T-helper 17 cell (primary cell): Measurements from ENCODE around the gene FBXL2. TPM values are rescaled to one million over a fixed set of nuclear protein-coding genes. Genes with fewer than 3 reads are reported as not detected.

Source experiments
- ATAC-seq: fragments of 150-1000 bp; cut with Tn5 transposase; 2 replicates; pipeline ENCODE4 v1.10.0; 2021; ENCODE audit warnings: mild to moderate bottlenecking, moderate library complexity
- DNase-seq, 3 donors: peaks; one replicate each; pipeline versions ENCODE4 v3.0.0 to v3.0.0-alpha.2; 2020 to 2021
- H3K9me3 ChIP-seq: one replicate; pipeline ENCODE4 v1.7.0; 2013; ENCODE audit warnings: low read length, mild to moderate bottlenecking; ENCODE audit not compliant: control insufficient read depth, poor library complexity, severe bottlenecking
- H3K27ac Mint-ChIP-seq: one replicate; pipeline ENCODE4 v1.8.0; 2022; ENCODE audit warnings: mild to moderate bottlenecking, moderate library complexity, mixed read lengths
- H3K27me3 Mint-ChIP-seq: one replicate; pipeline ENCODE4 v1.8.0; 2022; ENCODE audit warnings: mixed read lengths
- H3K36me3 Mint-ChIP-seq: one replicate; pipeline ENCODE4 v1.8.0; 2022; ENCODE audit warnings: low read depth, mixed read lengths
- H3K4me1 Mint-ChIP-seq: one replicate; pipeline ENCODE4 v1.8.0; 2022; ENCODE audit warnings: mild to moderate bottlenecking, mixed read lengths
- H3K4me3 Mint-ChIP-seq: one replicate; pipeline ENCODE4 v1.8.0; 2022; ENCODE audit warnings: mild to moderate bottlenecking, moderate library complexity, mixed read lengths
- total RNA-seq, 4 donors: library from RNA in 2 of 4; stranded (reverse) in 2 of 4; gene quantifications; one replicate each; pipeline ENCODE4 v1.2.3 and lab custom pipeline; 2022 to 2026

FBXL2 gene
- not detected for total RNA-seq
- total RNA-seq (lab: John Stamatoyannopoulos, UW): 0 to 0.12 reads per million in 2 donors

GRCh38 chr3:33277193-33277882 lies at the start of gene FBXL2:
Gene FBXL2 (plus strand): TSS chr3:33277442. CDS start chr3:33277513, 71 bp downstream.
- Mint-ChIP-seq H3K36me3 (no peaks in the 10 kb centered on the region), H3K27ac (peak within 1 kb of the TSS; percentile 43), H3K4me3 (peak within 1 kb of the TSS; percentile 33), H3K27me3 (peaks cover 56% of the 10 kb centered on the region), H3K4me1 (peaks cover 3% of the 10 kb centered on the region)
- no peaks in the 10 kb centered on the region for H3K9me3 ChIP-seq
- ATAC-seq (peak; percentile 36), DNase-seq (no peak)

DNA sequence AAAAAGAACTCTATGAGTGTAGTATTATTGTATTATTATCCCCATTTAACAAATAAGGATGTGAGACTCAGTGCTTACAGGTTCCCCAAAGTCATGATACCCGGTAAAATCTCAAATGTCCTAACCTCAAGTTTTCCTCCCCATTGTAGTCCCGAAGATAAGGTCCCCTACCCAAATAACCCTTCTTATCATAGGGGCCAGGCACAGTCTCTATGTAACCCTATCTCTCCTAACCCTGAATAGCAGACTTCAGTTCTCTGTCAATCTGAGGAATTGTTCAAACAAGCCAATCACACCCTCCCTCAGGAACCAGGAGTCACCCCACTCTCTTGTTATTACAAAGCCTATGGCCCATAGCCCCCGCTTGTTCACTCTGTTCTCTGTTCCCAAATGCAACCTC lies 48.2 kb upstream of the FBXL2 start:
- H3K4me3 Mint-ChIP-seq: no peak overlapping the region
- H3K27me3 Mint-ChIP-seq: peaks cover 46% of the 10 kb centered on the region
- no peaks in the 10 kb centered on the region for H3K4me1 Mint-ChIP-seq
- no peak for DNase-seq
- peaks cover 2% of the 10 kb centered on the region for H3K36me3 Mint-ChIP-seq
- no peaks in the 10 kb centered on the region for H3K9me3 ChIP-seq
- ATAC-seq: no peak
- no peak overlapping the region for H3K27ac Mint-ChIP-seq

- H3K9me3 ChIP-seq: no peaks in the 10 kb centered on the region
- H3K4me1 Mint-ChIP-seq: no peaks in the 10 kb centered on the region
- ATAC-seq (no peak), DNase-seq (no peak)
- H3K36me3 Mint-ChIP-seq: peaks cover 3% of the 10 kb centered on the region
- H3K27me3 Mint-ChIP-seq: peaks cover 47% of the 10 kb centered on the region
- no peak overlapping the region for H3K4me3 Mint-ChIP-seq
- H3K27ac Mint-ChIP-seq: no peak overlapping the region
Observed at GRCh38 chr3:33229947-33230346, 47.3 kb upstream of the FBXL2 start.

- DNase-seq (no peak), ATAC-seq (no peak)
- no peaks in the 10 kb centered on the region for H3K4me1 Mint-ChIP-seq
- H3K9me3 ChIP-seq: no peaks in the 10 kb centered on the region
- peaks cover 3% of the 10 kb centered on the region for H3K36me3 Mint-ChIP-seq
- H3K27ac Mint-ChIP-seq: no peak overlapping the region
- H3K27me3 Mint-ChIP-seq: peaks cover 57% of the 10 kb centered on the region
- H3K4me3 Mint-ChIP-seq: no peak overlapping the region
Observed at GRCh38 chr3:33231756-33232465, 45.3 kb upstream of the FBXL2 start.

- peaks cover 4% of the 10 kb centered on the region for H3K9me3 ChIP-seq
- ATAC-seq (no peak), DNase-seq (no peak)
- Mint-ChIP-seq H3K36me3 (peaks cover 3% of the 10 kb centered on the region), H3K27me3 (peaks cover 48% of the 10 kb centered on the region), H3K4me1 (no peaks in the 10 kb centered on the region), H3K27ac (no peak overlapping the region), H3K4me3 (no peak overlapping the region)
Observed at GRCh38 chr3:33233884-33234283, 43.4 kb upstream of the FBXL2 start.

GRCh38 chr3:33236005-33236404 lies 41.2 kb upstream of the FBXL2 start:
- DNase-seq (no peak), ATAC-seq (no peak)
- peaks cover 4% of the 10 kb centered on the region for H3K9me3 ChIP-seq
- Mint-ChIP-seq H3K27me3 (peaks cover 38% of the 10 kb centered on the region), H3K36me3 (peaks cover 3% of the 10 kb centered on the region), H3K27ac (no peak overlapping the region), H3K4me3 (no peak overlapping the region), H3K4me1 (no peaks in the 10 kb centered on the region)

DNA sequence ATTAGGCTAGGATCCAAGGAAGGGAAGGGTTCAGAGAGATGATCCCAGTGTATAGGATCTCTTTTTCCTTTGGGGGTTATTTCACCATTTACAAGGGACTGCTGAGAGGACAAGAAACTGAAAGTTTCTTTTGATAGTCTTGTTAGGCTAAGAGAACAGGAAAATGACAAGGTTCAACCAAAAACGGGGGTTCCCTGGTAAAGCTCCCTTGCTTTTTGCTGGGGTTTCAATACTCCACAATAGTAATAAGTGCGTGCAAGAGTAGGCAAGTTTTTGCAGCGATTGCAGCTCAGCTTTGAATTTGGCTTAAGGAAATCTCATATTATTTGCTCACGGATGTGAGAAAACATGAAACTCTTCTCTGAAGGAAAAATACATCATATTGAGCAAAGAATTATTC lies 39.8 kb upstream of the FBXL2 start:
- Mint-ChIP-seq H3K4me1 (no peaks in the 10 kb centered on the region), H3K27ac (no peak overlapping the region), H3K4me3 (no peak overlapping the region), H3K36me3 (peaks cover 3% of the 10 kb centered on the region), H3K27me3 (peaks cover 36% of the 10 kb centered on the region)
- peaks cover 4% of the 10 kb centered on the region for H3K9me3 ChIP-seq
- ATAC-seq: no peak
- no peak for DNase-seq

- Mint-ChIP-seq H3K4me1 (no peaks in the 10 kb centered on the region), H3K36me3 (peaks cover 2% of the 10 kb centered on the region), H3K4me3 (no peak overlapping the region), H3K27me3 (peaks cover 38% of the 10 kb centered on the region), H3K27ac (no peak overlapping the region)
- ATAC-seq: no peak
- no peak for DNase-seq
- H3K9me3 ChIP-seq: peaks cover 4% of the 10 kb centered on the region
Observed at GRCh38 chr3:33238923-33239322, 38.3 kb upstream of the FBXL2 start.

GRCh38 chr3:33240261-33240660 lies 37.0 kb upstream of the FBXL2 start:
- no peak overlapping the region for H3K27ac Mint-ChIP-seq
- H3K4me1 Mint-ChIP-seq: no peaks in the 10 kb centered on the region
- peaks cover 44% of the 10 kb centered on the region for H3K27me3 Mint-ChIP-seq
- no peak for DNase-seq
- no peak overlapping the region for H3K4me3 Mint-ChIP-seq
- H3K9me3 ChIP-seq: peaks cover 4% of the 10 kb centered on the region
- no peaks in the 10 kb centered on the region for H3K36me3 Mint-ChIP-seq
- no peak for ATAC-seq

GRCh38 chr3:33246786-33247185 lies 30.5 kb upstream of the FBXL2 start:
- Mint-ChIP-seq H3K4me3 (no peak overlapping the region), H3K27me3 (peaks cover 43% of the 10 kb centered on the region)
- no peak for DNase-seq

GRCh38 chr3:33250712-33251111 lies 26.5 kb upstream of the FBXL2 start:
- DNase-seq: no peak
- H3K27me3 Mint-ChIP-seq: peaks cover 28% of the 10 kb centered on the region
- H3K4me1 Mint-ChIP-seq: no peaks in the 10 kb centered on the region
- H3K36me3 Mint-ChIP-seq: peaks cover 3% of the 10 kb centered on the region
- no peak for ATAC-seq
- H3K4me3 Mint-ChIP-seq: no peak overlapping the region
- H3K9me3 ChIP-seq: no peaks in the 10 kb centered on the region
- no peak overlapping the region for H3K27ac Mint-ChIP-seq

More at GRCh38 chr3:33246786-33247185, 30.5 kb upstream of the FBXL2 start:
- peaks cover 3% of the 10 kb centered on the region for H3K36me3 Mint-ChIP-seq
- ATAC-seq: no peak
- H3K27ac Mint-ChIP-seq: no peak overlapping the region
- H3K9me3 ChIP-seq: no peaks in the 10 kb centered on the region
- H3K4me1 Mint-ChIP-seq: no peaks in the 10 kb centered on the region

GRCh38 chr3:33256249-33256648 lies 21.0 kb upstream of the FBXL2 start:
- ATAC-seq (no peak), DNase-seq (no peak)
- Mint-ChIP-seq H3K27me3 (peaks cover 11% of the 10 kb centered on the region), H3K27ac (no peak overlapping the region), H3K36me3 (no peaks in the 10 kb centered on the region), H3K4me1 (no peaks in the 10 kb centered on the region), H3K4me3 (no peak overlapping the region)
- H3K9me3 ChIP-seq: no peaks in the 10 kb centered on the region

- no peaks in the 10 kb centered on the region for H3K4me1 Mint-ChIP-seq
- H3K27ac Mint-ChIP-seq: no peak overlapping the region
- ATAC-seq (no peak), DNase-seq (no peak)
- H3K4me3 Mint-ChIP-seq: no peak overlapping the region
- H3K36me3 Mint-ChIP-seq: peaks cover 2% of the 10 kb centered on the region
- H3K27me3 Mint-ChIP-seq: no peaks in the 10 kb centered on the region
- no peaks in the 10 kb centered on the region for H3K9me3 ChIP-seq
Observed at GRCh38 chr3:33260104-33260503, 17.1 kb upstream of the FBXL2 start.

DNA sequence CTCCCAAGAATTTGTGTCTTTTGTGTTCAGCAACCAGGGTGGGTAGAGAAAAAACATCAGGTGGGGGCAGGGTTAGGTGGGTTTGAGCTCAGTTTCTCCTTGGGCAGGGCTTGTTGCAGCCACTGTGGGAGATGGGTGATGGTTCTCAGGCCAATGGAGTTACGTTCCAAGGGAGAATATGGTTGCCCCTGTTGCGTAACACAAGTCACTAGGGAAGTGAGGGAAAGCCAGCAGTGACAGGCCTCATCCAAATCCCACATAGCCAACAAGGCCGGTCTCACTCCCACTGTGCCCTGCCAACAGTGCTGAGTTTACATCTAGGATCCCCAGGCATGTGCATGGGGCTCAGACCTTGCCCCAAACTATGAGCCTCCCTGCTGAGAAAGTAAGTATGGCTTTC lies 7.9 kb upstream of the FBXL2 start:
- Mint-ChIP-seq H3K36me3 (peaks cover 5% of the 10 kb centered on the region), H3K27me3 (peaks cover 38% of the 10 kb centered on the region), H3K4me1 (no peaks in the 10 kb centered on the region), H3K4me3 (no peak overlapping the region), H3K27ac (no peak overlapping the region)
- no peaks in the 10 kb centered on the region for H3K9me3 ChIP-seq
- ATAC-seq: no peak
- no peak for DNase-seq
